ENCODE data around the gene UBE2D3.
"Not testable (repeated sequence)": the region's sequence is repeated elsewhere in the genome, so short reads cannot be mapped to it uniquely, and the experiment has no call there.

UBE2D3 gene

GRCh38 chr4:102826890-102827673 lies at the start of gene UBE2D3:
TSS of gene UBE2D3 (minus strand) at chr4:102827551. CDS start at chr4:102826508, 1,043 bp downstream.
- peak; percentile 96 for DNase-seq

- DNase-seq, result no peak
Observed at GRCh38 chr4:102871772-102872171, 44.4 kb upstream of the UBE2D3 start.

GRCh38 chr4:102869569-102870197 lies 42.3 kb upstream of the UBE2D3 start:
- peak; percentile 58 for DNase-seq

- DNase-seq, result peak; percentile 89
Observed at GRCh38 chr4:102868781-102869568, 41.6 kb upstream of the UBE2D3 start, which contains the start of gene CISD2. TSS of gene CISD2 (plus strand) at chr4:102868992. CDS start at chr4:102869085, 93 bp downstream.

- peak; percentile 25 for DNase-seq
Observed at GRCh38 chr4:102868153-102868780, 40.9 kb upstream of the UBE2D3 start.

GRCh38 chr4:102867278-102868152 lies 40.2 kb upstream of the UBE2D3 start:
- no peak for DNase-seq

GRCh38 chr4:102865327-102865726 lies 38.0 kb upstream of the UBE2D3 start:
- not testable (repeated sequence) for DNase-seq

- no peak for DNase-seq
Observed at GRCh38 chr4:102862747-102863146, 35.4 kb upstream of the UBE2D3 start.

GRCh38 chr4:102862016-102862415 lies 34.7 kb upstream of the UBE2D3 start:
- no peak for DNase-seq

GRCh38 chr4:102860611-102861324 lies 33.4 kb upstream of the UBE2D3 start:
- no peak for DNase-seq

- DNase-seq, result no peak
Observed at GRCh38 chr4:102858828-102859464, 31.6 kb upstream of the UBE2D3 start.

- no peak for DNase-seq
Observed at GRCh38 chr4:102850370-102850769, 23.0 kb upstream of the UBE2D3 start.

GRCh38 chr4:102849579-102850104 lies 22.3 kb upstream of the UBE2D3 start:
- no peak for DNase-seq

GRCh38 chr4:102847687-102848086 lies 20.3 kb upstream of the UBE2D3 start:
- DNase-seq, result no peak

GRCh38 chr4:102843938-102844337 lies 16.6 kb upstream of the UBE2D3 start:
- DNase-seq, result no peak

GRCh38 chr4:102843273-102843672 lies 15.9 kb upstream of the UBE2D3 start:
- DNase-seq, result no peak

- DNase-seq, result no peak
Observed at GRCh38 chr4:102842367-102842766, 15.0 kb upstream of the UBE2D3 start.

GRCh38 chr4:102836596-102836995 lies 9.2 kb upstream of the UBE2D3 start:
- no peak for DNase-seq

GRCh38 chr4:102832667-102833066 lies 5.3 kb upstream of the UBE2D3 start:
- DNase-seq, result no peak

GRCh38 chr4:102832105-102832504 lies 4.8 kb upstream of the UBE2D3 start:
- DNase-seq, result no peak

All from stimulated activated CD4-positive, alpha-beta T cell treated with anti-CD3 and anti-CD28 coated beads, Interleukin-4, amount 100 ng/mL, for 1 hour (primary cell).